Subcutaneous abdominal adipose tissue (tissue), 5 donors: Measurements from ENCODE around the gene SCN10A.

Experiments
- H3K27ac ChIP-seq: one replicate; pipeline ENCODE4 v1.7.0; 2013; ENCODE audit warnings: low read depth, mild to moderate bottlenecking, inconsistent platforms, low read length, moderate library complexity
- H3K27me3 ChIP-seq, 5 donors: one replicate each; pipeline ENCODE4 v1.7.0; 2013; ENCODE audit warnings: low read length in 5 of 5, inconsistent platforms in 1 of 5; ENCODE audit not compliant: control insufficient read depth in 5 of 5, insufficient read depth in 4 of 5
- H3K36me3 ChIP-seq, 5 donors: one replicate each; pipeline ENCODE4 v1.7.0; 2013; ENCODE audit warnings: low read length in 5 of 5; ENCODE audit not compliant: control insufficient read depth in 5 of 5, insufficient read depth in 5 of 5
- H3K4me1 ChIP-seq, 5 donors: one replicate each; pipeline ENCODE4 v1.7.0; 2013; ENCODE audit warnings: low read length in 5 of 5, mild to moderate bottlenecking in 3 of 5, moderate library complexity in 1 of 5; ENCODE audit not compliant: control insufficient read depth in 5 of 5, insufficient read depth in 5 of 5
- H3K4me3 ChIP-seq, 5 donors: one replicate each; pipeline ENCODE4 v1.7.0; 2013; ENCODE audit warnings: low read length in 5 of 5, low read depth in 1 of 5
- H3K9ac ChIP-seq, 5 donors: one replicate each; pipeline ENCODE4 v1.7.0; 2013; ENCODE audit warnings: low read length in 5 of 5, mild to moderate bottlenecking in 4 of 5, moderate library complexity in 3 of 5
- H3K9me3 ChIP-seq, 5 donors: one replicate each; pipeline ENCODE4 v1.7.0; 2013; ENCODE audit warnings: low read length in 5 of 5; ENCODE audit not compliant: control insufficient read depth in 5 of 5
- donor health status: healthy.
- donor health status: healthy.
- donor health status: healthy.
- donor health status: healthy.
- donor health status: healthy.

SCN10A gene

DNA sequence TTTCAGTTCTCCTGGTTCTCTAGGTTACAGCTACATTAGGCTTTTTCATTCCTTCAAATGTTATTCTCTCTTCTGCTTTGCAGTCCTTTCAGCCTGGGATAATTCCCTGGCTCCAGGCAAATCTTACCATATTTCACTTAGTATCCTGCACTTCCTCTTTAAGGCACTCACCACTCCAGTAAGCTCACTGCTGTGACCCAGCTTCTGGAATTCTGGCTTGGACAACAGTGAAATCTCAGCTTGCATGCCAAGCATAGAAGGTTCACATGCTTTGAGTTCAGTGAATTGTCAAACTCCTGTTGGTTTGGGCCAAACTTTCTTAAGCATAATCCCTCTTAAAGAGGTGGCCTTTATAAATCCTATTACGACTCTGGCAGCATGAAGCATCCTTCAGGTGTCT, 69.4 kb downstream of the SCN10A start:
- Histone ChIP-seq H3K4me3 (no peak overlapping the region), H3K4me1 (no peaks in the 10 kb centered on the region), H3K27ac (no peak overlapping the region), H3K27me3 (peaks cover 0 to 2% (median 0%) of the 10 kb centered on the region in 5 donors), H3K9me3 (no peaks in the 10 kb centered on the region), H3K36me3 (no peaks in the 10 kb centered on the region), H3K9ac (no peak overlapping the region)

DNA sequence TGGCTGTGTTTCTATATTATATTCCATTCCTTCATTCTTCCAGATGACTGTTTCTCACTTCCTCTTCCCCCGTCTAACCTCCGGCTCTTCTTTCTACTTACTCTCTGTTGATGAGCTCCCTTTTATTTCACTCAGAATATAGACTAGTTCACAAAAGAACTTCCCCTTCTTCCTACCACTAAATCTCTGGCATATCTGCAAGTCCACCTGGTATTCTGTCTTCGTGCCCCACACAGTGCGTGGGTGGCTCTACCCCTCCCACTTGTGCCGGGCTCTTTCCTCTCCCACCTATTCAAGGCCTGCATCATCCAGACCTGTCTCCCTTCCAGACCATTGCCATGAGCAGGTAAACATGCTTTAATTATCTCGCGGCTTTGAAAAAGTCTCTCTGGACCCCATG, 73.0 kb downstream of the SCN10A start:
- peaks cover 0 to 7% (median 0%) of the 10 kb centered on the region in 5 donors for H3K27me3 ChIP-seq
- no peak overlapping the region for H3K27ac ChIP-seq
- no peak overlapping the region for H3K4me3 ChIP-seq
- H3K4me1 ChIP-seq, result peaks cover 0 to 3% (median 0%) of the 10 kb centered on the region in 5 donors
- H3K36me3 ChIP-seq, result no peaks in the 10 kb centered on the region
- no peak overlapping the region for H3K9ac ChIP-seq
- no peaks in the 10 kb centered on the region for H3K9me3 ChIP-seq

DNA sequence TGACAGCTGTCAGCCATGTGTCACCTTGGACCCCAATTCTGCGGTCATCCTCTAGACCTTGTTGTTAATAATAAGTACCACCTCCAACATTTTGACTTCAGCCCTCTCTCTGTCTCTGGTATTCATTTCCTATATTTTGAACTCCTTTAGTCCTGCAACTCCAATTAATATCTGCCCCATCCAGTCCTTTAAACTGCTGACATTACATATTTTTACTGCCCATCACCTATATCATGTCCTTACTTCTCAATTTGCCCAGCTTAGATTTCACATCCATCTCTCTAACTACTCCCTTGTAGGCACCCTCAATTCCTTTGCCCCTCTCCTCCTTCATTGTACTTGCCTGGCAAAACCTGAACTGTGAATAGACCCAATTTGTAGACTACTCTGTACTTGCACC, 73.5 kb downstream of the SCN10A start:
- Histone ChIP-seq H3K27ac (no peak overlapping the region), H3K4me3 (no peak overlapping the region), H3K27me3 (peaks cover 0 to 7% (median 0%) of the 10 kb centered on the region in 5 donors), H3K9me3 (no peaks in the 10 kb centered on the region), H3K4me1 (peaks cover 0 to 3% (median 0%) of the 10 kb centered on the region in 5 donors), H3K9ac (no peak overlapping the region), H3K36me3 (no peaks in the 10 kb centered on the region)

DNA sequence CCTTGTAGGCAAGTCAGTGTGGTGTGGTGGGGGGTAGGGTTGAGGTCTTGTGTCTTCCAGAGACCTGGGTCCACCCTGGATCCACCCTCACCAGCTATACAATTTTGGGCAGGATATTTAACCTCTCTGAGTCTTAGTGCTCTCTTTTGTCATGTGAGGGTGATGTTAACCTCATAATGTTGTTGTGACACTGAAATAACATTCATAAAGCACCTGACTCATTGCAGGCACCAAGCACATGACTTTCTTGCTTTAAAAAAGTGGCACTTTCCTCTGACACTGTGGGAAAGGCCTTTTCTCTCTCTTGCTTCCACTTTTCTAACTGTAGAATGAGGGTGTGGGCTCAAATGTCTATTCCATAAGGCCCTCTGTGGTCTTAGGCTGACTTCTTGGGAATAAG, 75.5 kb downstream of the SCN10A start:
- Histone ChIP-seq H3K4me1 (peaks cover 0 to 3% (median 0%) of the 10 kb centered on the region in 5 donors), H3K36me3 (no peaks in the 10 kb centered on the region), H3K27me3 (peaks cover 0 to 7% (median 0%) of the 10 kb centered on the region in 5 donors), H3K9me3 (no peaks in the 10 kb centered on the region), H3K27ac (no peak overlapping the region), H3K4me3 (no peak overlapping the region), H3K9ac (no peak overlapping the region)

DNA sequence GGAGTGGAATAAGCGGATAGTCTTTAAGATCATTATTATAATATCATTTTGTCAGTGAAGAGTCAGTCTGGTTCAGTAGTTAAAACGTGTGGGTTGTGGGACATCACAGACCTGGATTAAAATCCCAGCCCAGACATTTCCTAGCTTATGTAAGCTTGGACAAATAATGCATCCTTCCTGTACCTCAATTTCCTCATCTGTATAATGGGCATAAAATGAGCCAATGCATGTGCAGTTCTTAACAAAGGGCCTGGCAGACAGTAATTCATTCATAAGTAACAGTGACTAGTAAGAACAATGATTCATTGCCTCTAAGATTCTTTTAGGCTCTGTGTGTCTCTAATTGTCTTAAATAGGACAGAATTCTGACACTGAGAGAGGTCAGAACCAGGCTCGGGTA, 76.1 kb downstream of the SCN10A start:
- H3K4me3 ChIP-seq, result no peak overlapping the region
- H3K27me3 ChIP-seq, result peaks cover 0 to 7% (median 0%) of the 10 kb centered on the region in 5 donors
- H3K4me1 ChIP-seq, result peaks cover 0 to 3% (median 0%) of the 10 kb centered on the region in 5 donors
- no peak overlapping the region for H3K9ac ChIP-seq
- H3K36me3 ChIP-seq, result no peaks in the 10 kb centered on the region
- no peaks in the 10 kb centered on the region for H3K9me3 ChIP-seq
- H3K27ac ChIP-seq, result no peak overlapping the region

DNA sequence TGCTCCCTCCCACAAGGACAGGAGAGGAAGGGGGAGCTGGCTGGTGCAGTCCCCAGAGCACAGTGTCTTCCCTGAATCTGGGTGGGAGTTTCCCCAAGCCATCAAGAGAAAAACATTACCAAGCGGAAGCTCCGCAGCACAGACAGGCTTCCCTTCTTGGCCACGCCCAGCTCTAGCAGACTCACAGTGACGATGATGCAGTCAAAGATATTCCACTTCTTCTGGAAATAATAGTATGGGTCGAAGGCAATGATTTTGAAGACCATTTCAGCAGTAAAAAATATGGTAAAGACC, 76.7 kb downstream of the SCN10A start:
- Histone ChIP-seq H3K36me3 (no peaks in the 10 kb centered on the region), H3K4me1 (peaks cover 0 to 3% (median 0%) of the 10 kb centered on the region in 5 donors), H3K9me3 (no peaks in the 10 kb centered on the region), H3K9ac (no peak overlapping the region), H3K27ac (no peak overlapping the region), H3K27me3 (peaks cover 0 to 7% (median 0%) of the 10 kb centered on the region in 5 donors), H3K4me3 (no peak overlapping the region)

DNA sequence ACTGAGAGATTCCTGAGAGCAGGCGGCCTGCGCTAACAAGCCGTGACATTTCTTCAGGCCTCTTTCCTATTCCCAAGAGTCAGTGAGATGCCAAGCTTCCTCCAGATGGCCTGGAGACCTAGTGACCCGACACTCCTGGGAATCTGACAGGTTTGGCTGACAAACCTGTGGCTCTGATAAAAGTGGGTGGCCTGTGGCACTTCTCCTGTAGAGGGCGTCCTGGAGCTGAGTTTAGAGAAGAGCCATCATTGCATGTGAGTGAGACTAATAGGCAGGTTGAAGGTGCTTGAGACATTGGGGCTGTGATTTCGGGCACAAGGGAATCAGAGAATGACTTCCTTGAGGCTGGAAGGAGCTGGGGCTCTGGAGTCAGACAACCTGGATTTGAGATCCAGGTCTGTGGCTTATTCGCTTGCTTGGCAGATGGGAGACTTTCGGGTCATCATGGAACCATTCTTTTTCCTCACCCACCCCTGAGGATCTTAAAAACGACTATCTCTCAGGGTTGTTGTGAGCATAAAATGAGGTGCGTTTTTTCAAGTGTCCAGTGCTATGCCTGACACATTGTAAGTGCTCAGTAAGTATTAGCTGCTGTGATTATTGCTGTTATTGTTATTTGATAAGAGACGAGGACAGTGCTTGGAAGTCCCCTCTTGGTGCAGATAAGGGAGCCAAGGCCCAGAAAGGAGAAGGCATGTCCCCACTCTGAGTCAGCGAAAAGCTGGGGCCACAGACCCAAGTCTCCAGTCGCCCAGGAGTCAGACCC, 77.2 kb downstream of the SCN10A start:
- Histone ChIP-seq H3K36me3 (no peaks in the 10 kb centered on the region), H3K9ac (no peak overlapping the region), H3K9me3 (no peaks in the 10 kb centered on the region), H3K27me3 (peaks cover 0 to 7% (median 0%) of the 10 kb centered on the region in 5 donors), H3K27ac (no peak overlapping the region), H3K4me3 (no peak overlapping the region), H3K4me1 (peaks cover 0 to 3% (median 0%) of the 10 kb centered on the region in 5 donors)

DNA sequence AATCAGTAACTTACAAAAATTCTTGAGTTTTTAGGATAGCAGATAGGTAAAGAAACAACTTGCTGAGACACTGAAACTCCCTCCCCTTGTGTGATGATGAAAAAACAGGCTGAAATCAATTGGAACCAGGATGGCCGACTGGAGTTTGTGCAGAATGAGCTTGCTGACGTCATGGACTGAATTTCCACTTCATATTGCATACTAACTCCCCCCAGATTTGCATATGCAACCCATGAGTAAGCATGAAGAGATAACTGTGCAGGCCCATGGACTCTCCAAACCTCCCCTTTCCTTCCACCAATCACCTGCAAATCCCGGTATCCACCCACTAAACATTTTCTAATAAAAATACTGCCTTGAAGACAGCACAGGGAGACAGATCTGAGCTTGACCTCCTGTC, 84.5 kb downstream of the SCN10A start:
- Histone ChIP-seq H3K4me1 (no peaks in the 10 kb centered on the region), H3K36me3 (no peaks in the 10 kb centered on the region), H3K4me3 (no peak overlapping the region), H3K27me3 (peaks cover 0 to 3% (median 2%) of the 10 kb centered on the region in 5 donors), H3K27ac (no peak overlapping the region), H3K9ac (no peak overlapping the region), H3K9me3 (no peaks in the 10 kb centered on the region)

DNA sequence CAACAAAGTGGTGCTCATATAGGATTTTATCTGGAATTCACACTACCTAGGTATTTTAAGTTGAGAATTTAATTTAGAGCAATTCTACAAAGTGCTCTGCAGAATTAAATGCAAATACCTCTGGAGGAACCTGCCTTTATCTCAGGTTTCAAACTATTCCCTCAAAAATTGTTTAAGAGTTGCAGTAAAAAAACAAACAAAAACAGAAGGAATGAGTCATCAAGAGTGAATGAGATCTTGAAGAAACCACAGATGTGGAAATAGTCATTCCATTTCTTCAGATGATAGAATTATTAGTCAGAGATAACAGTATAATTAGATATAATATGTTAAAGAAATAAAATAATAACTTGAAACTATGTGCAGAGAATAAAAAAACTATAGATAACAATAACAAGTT, 85.7 kb downstream of the SCN10A start:
- Histone ChIP-seq H3K9ac (no peak overlapping the region), H3K27me3 (peaks cover 0 to 5% (median 4%) of the 10 kb centered on the region in 5 donors)

DNA sequence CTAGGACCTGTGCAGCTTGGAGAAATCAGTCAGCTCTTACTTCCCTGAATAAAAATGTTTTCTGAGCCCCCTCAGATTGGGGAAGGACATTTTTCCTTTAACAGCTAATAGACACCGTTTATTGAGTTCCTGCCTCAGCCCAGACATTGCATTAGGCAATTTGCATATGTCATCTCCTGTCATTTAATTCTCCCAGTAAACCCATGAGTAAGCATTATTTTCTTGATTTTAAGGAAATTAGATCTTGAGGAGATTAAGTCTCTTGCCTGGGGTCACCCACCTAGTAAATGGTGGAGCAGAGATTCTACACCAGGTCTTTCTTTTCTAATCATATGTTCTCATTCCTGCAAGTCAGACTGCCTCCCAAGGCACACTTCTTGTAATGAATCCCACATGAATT, 88.0 kb downstream of the SCN10A start:
- no peaks in the 10 kb centered on the region for H3K4me1 ChIP-seq
- H3K4me3 ChIP-seq, result no peak overlapping the region
- no peak overlapping the region for H3K9ac ChIP-seq
- H3K36me3 ChIP-seq, result no peaks in the 10 kb centered on the region
- no peaks in the 10 kb centered on the region for H3K9me3 ChIP-seq
- peaks cover 0 to 11% (median 8%) of the 10 kb centered on the region in 5 donors for H3K27me3 ChIP-seq
- no peak overlapping the region for H3K27ac ChIP-seq

More for the DNA sequence above, 85.7 kb downstream of the SCN10A start:
- Histone ChIP-seq H3K9me3 (no peaks in the 10 kb centered on the region), H3K27ac (no peak overlapping the region), H3K36me3 (no peaks in the 10 kb centered on the region), H3K4me3 (no peak overlapping the region), H3K4me1 (no peaks in the 10 kb centered on the region)
